SK-N-SH (cell line): Measurements from ENCODE around the gene NCAM1. TPM values are rescaled to one million over a fixed set of nuclear protein-coding genes. Genes with fewer than 3 reads are reported as not detected.

Experiments used
- CTCF ChIA-PET: fragments of 300-600, 350-600 bp; formaldehyde crosslinking; extraction: SDS; loops from one replicate; lab custom pipeline; 2021; lab: Yijun Ruan, JAX
- POLR2A ChIA-PET: fragments of 350-600 bp; sonication (Branson Sonifier 250); formaldehyde crosslinking; extraction: SDS; loops from one replicate; lab custom pipeline; 2020; ENCODE audit warnings: antibody characterized with exemption, inconsistent platforms; lab: Yijun Ruan, JAX
- DNase-seq: peaks from one replicate; pipeline ENCODE4 v3.0.0; 2012
- H2AFZ ChIP-seq: fragments of 200-600 bp; sonication (generic); 2 replicates; pipeline ENCODE4 v1.8.1; 2016; ENCODE audit warnings: antibody characterized with exemption, mild to moderate bottlenecking, low read depth
- H3F3A ChIP-seq: fragments of 200-600 bp; sonication (generic); replicated peaks from 2 replicates; pipeline ENCODE3; 2016; ENCODE audit warnings: antibody characterized with exemption, mild to moderate bottlenecking; ENCODE audit not compliant: insufficient read depth
- H3K27ac ChIP-seq, 2 experiments: fragments of 200-500 bp in 1 of 2; fragments of 200-600 bp in 1 of 2; sonication (Bioruptor generic) in 1 of 2; sonication (generic), shearing (Covaris generic) in 1 of 2; 2 replicates each; pipeline versions ENCODE4 v1.5.1 to v1.6.1; 2014 to 2016; ENCODE audit warnings: low read depth in 2 of 2, inconsistent platforms in 1 of 2, low read length in 1 of 2, mild to moderate bottlenecking in 1 of 2, mixed read lengths in 1 of 2
- H3K27me3 ChIP-seq: fragments of 200-600 bp; sonication (generic), shearing (Covaris generic); 2 replicates; pipeline ENCODE4 v1.6.1; 2016; ENCODE audit warnings: mixed run types; ENCODE audit not compliant: insufficient read depth
- H3K36me3 ChIP-seq, 2 experiments: fragments of 200-500 bp in 1 of 2; fragments of 200-600 bp in 1 of 2; sonication (Bioruptor generic) in 1 of 2; sonication (generic) in 1 of 2; replicated peaks in 1 of 2; 2 replicates each; pipeline versions ENCODE3 to v1.5.1; 2014 to 2016; ENCODE audit warnings: low read length in 1 of 2, mild to moderate bottlenecking in 1 of 2; ENCODE audit not compliant: insufficient read depth in 2 of 2, control insufficient read depth in 1 of 2
- H3K4me1 ChIP-seq, 2 experiments: fragments of 200-500 bp in 1 of 2; fragments of 200-600 bp in 1 of 2; sonication (Bioruptor generic) in 1 of 2; sonication (generic), shearing (Covaris generic) in 1 of 2; 2 replicates each; pipeline versions ENCODE4 v1.5.1 to v1.6.1; 2014 to 2016; ENCODE audit warnings: low read depth in 1 of 2, low read length in 1 of 2, mixed run types in 1 of 2; ENCODE audit not compliant: insufficient read depth in 2 of 2, control insufficient read depth in 1 of 2
- H3K4me2 ChIP-seq: fragments of 200-600 bp; sonication (generic), shearing (Covaris generic); 2 replicates; pipeline ENCODE4 v1.6.1; 2017; ENCODE audit warnings: mixed run types
- H3K4me3 ChIP-seq, 2 experiments: fragments of 200-500 bp in 1 of 2; fragments of 200-600 bp in 1 of 2; sonication (Bioruptor generic) in 1 of 2; sonication (generic), shearing (Covaris generic) in 1 of 2; 2 replicates each; pipeline versions ENCODE4 v1.5.1 to v1.8.1; 2014 to 2016; ENCODE audit warnings: low read depth in 2 of 2, inconsistent platforms in 1 of 2, low read length in 1 of 2, mild to moderate bottlenecking in 1 of 2, mixed read lengths in 1 of 2, moderate library complexity in 1 of 2
- H3K79me2 ChIP-seq: fragments of 200-600 bp; sonication (generic); 2 replicates; pipeline ENCODE4 v1.8.1; 2017; ENCODE audit warnings: mild to moderate bottlenecking; ENCODE audit not compliant: insufficient read depth
- H3K9ac ChIP-seq: fragments of 200-600 bp; sonication (generic); 2 replicates; pipeline ENCODE4 v1.6.1; 2017; ENCODE audit warnings: mixed run types
- H3K9me2 ChIP-seq: fragments of 200-600 bp; sonication (generic); 2 replicates; pipeline ENCODE4 v1.6.1; 2017; ENCODE audit warnings: mixed run types
- H3K9me3 ChIP-seq: fragments of 200-600 bp; sonication (generic); 2 replicates; pipeline ENCODE4 v1.6.1; 2017; ENCODE audit warnings: mixed run types, mild to moderate bottlenecking, moderate library complexity
- H4K20me1 ChIP-seq: fragments of 200-600 bp; sonication (generic); 2 replicates; pipeline ENCODE4 v1.6.1; 2017; ENCODE audit warnings: mild to moderate bottlenecking, mixed run types; ENCODE audit not compliant: insufficient read depth
- GATA2 ChIP-seq: sonication (generic); formaldehyde crosslinking; IDR thresholded peaks from 2 replicates; pipeline ENCODE4 v1.5.0; 2020; ENCODE audit warnings: mild to moderate bottlenecking, missing genetic modification reagents
- JUND ChIP-seq: IDR thresholded peaks from 2 replicates; pipeline ENCODE4 v1.4.0; 2012
- MAX ChIP-seq: IDR thresholded peaks from 2 replicates; pipeline ENCODE4 v1.4.0; 2012; ENCODE audit warnings: low read depth
- PBX3 ChIP-seq: IDR thresholded peaks from 2 replicates; pipeline ENCODE4; 2012
- SMC3 ChIP-seq: IDR thresholded peaks from 2 replicates; pipeline ENCODE4 v1.6.1; 2012; ENCODE audit warnings: low read depth, low read length, improper control_type of control experiment
- TCF12 ChIP-seq: IDR thresholded peaks from 2 replicates; pipeline ENCODE4 v1.4.0; 2012
- USF1 ChIP-seq: IDR thresholded peaks from 2 replicates; pipeline ENCODE4 v1.4.0; 2012; ENCODE audit warnings: low read depth, borderline replicate concordance
- WGBS: methylation state at CpG from one replicate; pipeline ENCODE4 v1.1.6; 2017; ENCODE audit warnings: low lambda C conversion rate; 5-methylcytosine and 5-hydroxymethylcytosine counted together
- polyA plus RNA-seq, 3 experiments: library from polyadenylated mRNA; depleted of rRNA; stranded (reverse); fragments of >200 nt; gene quantifications; 2 replicates each; pipeline ENCODE4 v1.2.3, GENCODE V29; 2012

NCAM1 gene
- polyA plus RNA-seq, 1 of the 3 experiments (the other 2 are of a cell fraction), result 19.4 TPM

GRCh38 chr11:113119966-113120736 is 158.9 kb downstream of the NCAM1 start:
- H4K20me1 ChIP-seq, result no peaks in the 10 kb centered on the region
- no peak overlapping the region for H2AFZ ChIP-seq
- H3F3A ChIP-seq, result no peaks in the 10 kb centered on the region
- no peak for TF ChIP-seq PBX3
- TF ChIP-seq TCF12, result no peak
- TF ChIP-seq SMC3, result no peak
- H3K4me2 ChIP-seq, result no peak overlapping the region
- H3K36me3 ChIP-seq, result no peaks in the 10 kb centered on the region
- H3K4me1 ChIP-seq, result peaks cover 4 to 15% of the 10 kb centered on the region in 2 experiments; a peak in 2 of 4 replicates
- no peaks in the 10 kb centered on the region for H3K9me3 ChIP-seq
- H3K27ac ChIP-seq, result no peak overlapping the region; a peak in 1 of 4 replicates
- POLR2A ChIA-PET, result no interaction called here
- H3K27me3 ChIP-seq, result no peaks in the 10 kb centered on the region
- 79% methylated on average over 4 of the region's 4 CpGs for WGBS
- DNase-seq, result no peak
- H3K79me2 ChIP-seq, result no peaks in the 10 kb centered on the region; the same call in 1 of the 2 replicates
- CTCF ChIA-PET, result interaction anchor here (0.9 to 1.2 kb wide), 4 partner anchors 12 to 532 kb away, joined by 3 to 4 read pairs (median 3); no protein-coding TSS in a partner anchor
- no peaks in the 10 kb centered on the region for H3K9me2 ChIP-seq
- H3K4me3 ChIP-seq, result no peak overlapping the region
- H3K9ac ChIP-seq, result no peak overlapping the region

GRCh38 chr11:113121746-113122145 is 160.5 kb downstream of the NCAM1 start:
- no peak overlapping the region for H2AFZ ChIP-seq
- WGBS, result 80% methylated on average over 1 of the region's 1 CpG
- no peak overlapping the region for H3K4me3 ChIP-seq
- H3K36me3 ChIP-seq, result no peaks in the 10 kb centered on the region
- CTCF ChIA-PET, result interaction anchor here (0.9 to 1.2 kb wide), 4 partner anchors 10 to 533 kb away, joined by 3 to 5 read pairs (median 3); no protein-coding TSS in a partner anchor
- peaks cover 4 to 15% of the 10 kb centered on the region in 2 experiments; a peak in 2 of 4 replicates for H3K4me1 ChIP-seq
- no peak for DNase-seq
- TF ChIP-seq JUND (no peak), GATA2 (CRISPR knock-in tag) (peak; percentile 57; the same call in 1 of the 2 replicates)
- no peaks in the 10 kb centered on the region for H3F3A ChIP-seq
- H3K9me2 ChIP-seq, result no peaks in the 10 kb centered on the region
- H3K4me2 ChIP-seq, result no peak overlapping the region
- POLR2A ChIA-PET, result interaction anchor here (0.7 kb wide), 1 partner anchor 9 kb away, joined by 5 read pairs; no protein-coding TSS in a partner anchor
- H3K9me3 ChIP-seq, result no peaks in the 10 kb centered on the region
- H3K27ac ChIP-seq, result no peak overlapping the region
- H3K79me2 ChIP-seq, result no peaks in the 10 kb centered on the region; the same call in 1 of the 2 replicates
- no peaks in the 10 kb centered on the region for H3K27me3 ChIP-seq
- H4K20me1 ChIP-seq, result no peaks in the 10 kb centered on the region
- H3K9ac ChIP-seq, result no peak overlapping the region

GRCh38 chr11:113124006-113124405 is 162.8 kb downstream of the NCAM1 start:
- WGBS, result 81% methylated on average over 3 of the region's 3 CpGs
- Histone ChIP-seq H3K9me3 (no peaks in the 10 kb centered on the region), H3K9ac (no peak overlapping the region), H3K9me2 (no peaks in the 10 kb centered on the region)
- DNase-seq, result no peak
- CTCF ChIA-PET, result interaction anchor here (1.0 to 2.1 kb wide), 5 partner anchors 10 to 508 kb away, joined by 3 to 14 read pairs (median 3); no protein-coding TSS in a partner anchor
- TF ChIP-seq MAX, result no peak
- TF ChIP-seq USF1, result no peak
- TF ChIP-seq, all 33 proteins: peak for 0
- Histone ChIP-seq H3K36me3 (no peaks in the 10 kb centered on the region), H3K27me3 (no peaks in the 10 kb centered on the region), H3K4me3 (no peak overlapping the region), H3K4me2 (no peak overlapping the region), H2AFZ (no peak overlapping the region), H3K27ac (no peak overlapping the region), H4K20me1 (no peaks in the 10 kb centered on the region), H3F3A (no peaks in the 10 kb centered on the region), H3K79me2 (no peaks in the 10 kb centered on the region), H3K4me1 (peaks cover 4 to 13% of the 10 kb centered on the region in 2 experiments; a peak in 2 of 4 replicates)
- POLR2A ChIA-PET, result no interaction called here
